Neural cell (in vitro differentiated cells): ENCODE measurements around the gene NDUFB3. TPM values are rescaled to one million over a fixed set of nuclear protein-coding genes. Genes with fewer than 3 reads are reported as not detected.

ENCODE experiments used
- H2AFZ ChIP-seq: fragments of 200-600, 300-800 bp; sonication (generic), shearing (Covaris generic); 2 replicates; pipeline ENCODE4 v1.6.0; 2014; ENCODE audit warnings: low read depth, mild to moderate bottlenecking, antibody characterized with exemption, low read length, moderate library complexity
- H3F3A ChIP-seq: fragments of 200-600 bp; shearing (Covaris generic); 2 replicates; pipeline ENCODE4 v1.6.1; 2016; ENCODE audit warnings: mild to moderate bottlenecking, moderate library complexity, mixed read lengths, antibody characterized with exemption, low read length; ENCODE audit not compliant: insufficient read depth, poor library complexity, severe bottlenecking
- H3K27ac ChIP-seq: fragments of 200-600, 300-800 bp; sonication (generic), shearing (Covaris generic); 2 replicates; pipeline ENCODE4 v1.5.1; 2014; ENCODE audit warnings: mild to moderate bottlenecking, low read length, moderate library complexity
- H3K27me3 ChIP-seq: fragments of 300-800, 200-600 bp; sonication (generic), shearing (Covaris generic); 2 replicates; pipeline ENCODE4 v1.6.0; 2014; ENCODE audit warnings: mild to moderate bottlenecking, low read depth, low read length, moderate library complexity; ENCODE audit not compliant: insufficient read depth
- H3K36me3 ChIP-seq: fragments of 300-800, 200-600 bp; sonication (generic), shearing (Covaris generic); 2 replicates; pipeline ENCODE4 v1.5.1; 2014; ENCODE audit warnings: mild to moderate bottlenecking, antibody characterized with exemption, low read length, moderate library complexity; ENCODE audit not compliant: insufficient read depth
- H3K4me2 ChIP-seq: fragments of 300-800, 200-600 bp; sonication (generic), shearing (Covaris generic); 2 replicates; pipeline ENCODE4 v1.6.0; 2014; ENCODE audit warnings: mild to moderate bottlenecking, low read length
- H3K4me3 ChIP-seq: fragments of 300-800, 200-600 bp; sonication (generic), shearing (Covaris generic); 2 replicates; pipeline ENCODE4 v1.5.1; 2014; ENCODE audit warnings: mild to moderate bottlenecking, low read length, moderate library complexity
- H3K79me2 ChIP-seq: fragments of 200-600 bp; shearing (Covaris generic); replicated peaks from 2 replicates; pipeline ENCODE4 v1.6.0; 2014; ENCODE audit warnings: mild to moderate bottlenecking, low read length, moderate library complexity; ENCODE audit not compliant: insufficient read depth
- H3K9ac ChIP-seq: fragments of 300-800, 200-600 bp; sonication (generic), shearing (Covaris generic); 2 replicates; pipeline ENCODE4 v1.6.1; 2016; ENCODE audit warnings: mild to moderate bottlenecking, low read length, mixed read lengths
- H3K9me2 ChIP-seq: fragments of 200-600 bp; shearing (Covaris generic); 2 replicates; pipeline ENCODE4 v1.6.1; 2016; ENCODE audit warnings: mild to moderate bottlenecking, low read length, mixed read lengths; ENCODE audit not compliant: insufficient read depth
- H3K9me3 ChIP-seq: fragments of 200-600, 300-800 bp; sonication (generic), shearing (Covaris generic); 2 replicates; pipeline ENCODE4 v1.6.1; 2016; ENCODE audit warnings: mild to moderate bottlenecking, mixed run types, low read length, moderate library complexity, mixed read lengths
- H4K20me1 ChIP-seq: fragments of 200-600 bp; shearing (Covaris generic); 2 replicates; pipeline ENCODE4 v1.6.1; 2016; ENCODE audit warnings: mild to moderate bottlenecking, mixed run types; ENCODE audit not compliant: insufficient read depth
- EP300 ChIP-seq: fragments of 450-650 bp; conservative IDR thresholded peaks from 2 replicates; pipeline ENCODE4 v1.6.1; 2014; ENCODE audit warnings: antibody characterized with exemption, mild to moderate bottlenecking, moderate library complexity; ENCODE audit not compliant: poor library complexity, severe bottlenecking
- EZH2 ChIP-seq: fragments of 200-600, 300-800 bp; shearing (Covaris generic), sonication (generic); IDR thresholded peaks from 2 replicates; pipeline ENCODE4 v1.6.1; 2014; ENCODE audit warnings: antibody characterized with exemption, low read length, borderline replicate concordance, mild to moderate bottlenecking; ENCODE audit not compliant: insufficient read depth, poor library complexity, severe bottlenecking
- MXI1 ChIP-seq: fragments of 450-650 bp; conservative IDR thresholded peaks from 2 replicates; pipeline ENCODE4 v1.6.1; 2014; ENCODE audit warnings: antibody characterized with exemption, mild to moderate bottlenecking; ENCODE audit not compliant: poor library complexity, severe bottlenecking
- POLR2AphosphoS5 ChIP-seq: IDR thresholded peaks from 2 replicates; pipeline ENCODE4 v1.6.1; 2012
- RAD21 ChIP-seq: fragments of 450-650 bp; conservative IDR thresholded peaks from 2 replicates; pipeline ENCODE4 v1.6.1; 2014; ENCODE audit warnings: antibody characterized with exemption, mild to moderate bottlenecking, moderate library complexity
- SMC3 ChIP-seq: fragments of 450-650 bp; conservative IDR thresholded peaks from 2 replicates; pipeline ENCODE4 v1.6.1; 2014; ENCODE audit warnings: antibody characterized with exemption, mild to moderate bottlenecking, moderate library complexity; ENCODE audit not compliant: poor library complexity
- TAF1 ChIP-seq: IDR thresholded peaks from 2 replicates; pipeline ENCODE4 v1.6.1; 2012; ENCODE audit warnings: low read depth
- polyA plus RNA-seq: library from polyadenylated mRNA; depleted of rRNA; stranded (reverse); fragments of >200 nt; gene quantifications from 2 replicates; pipeline ENCODE4 v1.2.3, GENCODE V29; 2014
- TF ChIP-seq, protein P1 (sequence below): IDR thresholded peaks from 2 replicates; pipeline ENCODE4 v1.6.1; 2012; ENCODE audit warnings: borderline replicate concordance
- TF ChIP-seq, protein P2 (sequence below): fragments of 450-650 bp; IDR thresholded peaks from 2 replicates; pipeline ENCODE4 v1.5.1; 2014; ENCODE audit warnings: antibody characterized with exemption, mild to moderate bottlenecking, moderate library complexity; ENCODE audit not compliant: poor library complexity, severe bottlenecking

NDUFB3 gene
- polyA plus RNA-seq, 1 donor from 2014 or later = 154 TPM

DNA sequence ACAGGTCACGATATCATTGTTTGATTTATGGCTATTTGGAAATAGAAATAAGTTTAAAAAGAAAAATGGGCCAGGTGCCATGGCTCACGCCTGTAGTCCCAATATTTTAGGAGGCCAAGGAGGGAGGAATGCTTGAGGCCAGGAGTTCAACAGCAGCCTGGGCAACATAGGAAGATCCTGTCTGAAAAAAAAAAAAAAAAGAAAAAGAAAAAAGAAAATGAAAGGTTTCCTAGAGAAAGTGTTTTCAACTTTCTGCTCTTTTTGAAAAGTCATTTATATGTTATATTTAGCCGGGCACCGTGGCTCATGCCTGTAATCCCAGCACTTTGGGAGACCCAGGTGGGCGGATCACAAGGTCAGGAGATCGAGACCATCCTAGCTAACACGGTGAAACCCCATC lies 3.2 kb downstream of the NDUFB3 start:
- TF ChIP-seq SMC3 (no peak), TAF1 (no peak), POLR2AphosphoS5 (no peak), EZH2 (no peak), RAD21 (no peak), EP300 (no peak), MXI1 (no peak)
- TF ChIP-seq, protein P1, sequence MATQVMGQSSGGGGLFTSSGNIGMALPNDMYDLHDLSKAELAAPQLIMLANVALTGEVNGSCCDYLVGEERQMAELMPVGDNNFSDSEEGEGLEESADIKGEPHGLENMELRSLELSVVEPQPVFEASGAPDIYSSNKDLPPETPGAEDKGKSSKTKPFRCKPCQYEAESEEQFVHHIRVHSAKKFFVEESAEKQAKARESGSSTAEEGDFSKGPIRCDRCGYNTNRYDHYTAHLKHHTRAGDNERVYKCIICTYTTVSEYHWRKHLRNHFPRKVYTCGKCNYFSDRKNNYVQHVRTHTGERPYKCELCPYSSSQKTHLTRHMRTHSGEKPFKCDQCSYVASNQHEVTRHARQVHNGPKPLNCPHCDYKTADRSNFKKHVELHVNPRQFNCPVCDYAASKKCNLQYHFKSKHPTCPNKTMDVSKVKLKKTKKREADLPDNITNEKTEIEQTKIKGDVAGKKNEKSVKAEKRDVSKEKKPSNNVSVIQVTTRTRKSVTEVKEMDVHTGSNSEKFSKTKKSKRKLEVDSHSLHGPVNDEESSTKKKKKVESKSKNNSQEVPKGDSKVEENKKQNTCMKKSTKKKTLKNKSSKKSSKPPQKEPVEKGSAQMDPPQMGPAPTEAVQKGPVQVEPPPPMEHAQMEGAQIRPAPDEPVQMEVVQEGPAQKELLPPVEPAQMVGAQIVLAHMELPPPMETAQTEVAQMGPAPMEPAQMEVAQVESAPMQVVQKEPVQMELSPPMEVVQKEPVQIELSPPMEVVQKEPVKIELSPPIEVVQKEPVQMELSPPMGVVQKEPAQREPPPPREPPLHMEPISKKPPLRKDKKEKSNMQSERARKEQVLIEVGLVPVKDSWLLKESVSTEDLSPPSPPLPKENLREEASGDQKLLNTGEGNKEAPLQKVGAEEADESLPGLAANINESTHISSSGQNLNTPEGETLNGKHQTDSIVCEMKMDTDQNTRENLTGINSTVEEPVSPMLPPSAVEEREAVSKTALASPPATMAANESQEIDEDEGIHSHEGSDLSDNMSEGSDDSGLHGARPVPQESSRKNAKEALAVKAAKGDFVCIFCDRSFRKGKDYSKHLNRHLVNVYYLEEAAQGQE = no peak
- TF ChIP-seq, protein P2, sequence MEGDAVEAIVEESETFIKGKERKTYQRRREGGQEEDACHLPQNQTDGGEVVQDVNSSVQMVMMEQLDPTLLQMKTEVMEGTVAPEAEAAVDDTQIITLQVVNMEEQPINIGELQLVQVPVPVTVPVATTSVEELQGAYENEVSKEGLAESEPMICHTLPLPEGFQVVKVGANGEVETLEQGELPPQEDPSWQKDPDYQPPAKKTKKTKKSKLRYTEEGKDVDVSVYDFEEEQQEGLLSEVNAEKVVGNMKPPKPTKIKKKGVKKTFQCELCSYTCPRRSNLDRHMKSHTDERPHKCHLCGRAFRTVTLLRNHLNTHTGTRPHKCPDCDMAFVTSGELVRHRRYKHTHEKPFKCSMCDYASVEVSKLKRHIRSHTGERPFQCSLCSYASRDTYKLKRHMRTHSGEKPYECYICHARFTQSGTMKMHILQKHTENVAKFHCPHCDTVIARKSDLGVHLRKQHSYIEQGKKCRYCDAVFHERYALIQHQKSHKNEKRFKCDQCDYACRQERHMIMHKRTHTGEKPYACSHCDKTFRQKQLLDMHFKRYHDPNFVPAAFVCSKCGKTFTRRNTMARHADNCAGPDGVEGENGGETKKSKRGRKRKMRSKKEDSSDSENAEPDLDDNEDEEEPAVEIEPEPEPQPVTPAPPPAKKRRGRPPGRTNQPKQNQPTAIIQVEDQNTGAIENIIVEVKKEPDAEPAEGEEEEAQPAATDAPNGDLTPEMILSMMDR = no peak
- Histone ChIP-seq H3K79me2 (peaks cover 27% of the 10 kb centered on the region), H3K27ac (no peak overlapping the region), H3K4me3 (no peak overlapping the region), H3K36me3 (no peaks in the 10 kb centered on the region), H4K20me1 (no peaks in the 10 kb centered on the region), H3K9me2 (no peaks in the 10 kb centered on the region), H3K9ac (no peak overlapping the region), H2AFZ (no peak overlapping the region), H3K9me3 (no peaks in the 10 kb centered on the region), H3F3A (peaks cover 3% of the 10 kb centered on the region), H3K4me2 (no peak overlapping the region), H3K27me3 (no peaks in the 10 kb centered on the region)

DNA sequence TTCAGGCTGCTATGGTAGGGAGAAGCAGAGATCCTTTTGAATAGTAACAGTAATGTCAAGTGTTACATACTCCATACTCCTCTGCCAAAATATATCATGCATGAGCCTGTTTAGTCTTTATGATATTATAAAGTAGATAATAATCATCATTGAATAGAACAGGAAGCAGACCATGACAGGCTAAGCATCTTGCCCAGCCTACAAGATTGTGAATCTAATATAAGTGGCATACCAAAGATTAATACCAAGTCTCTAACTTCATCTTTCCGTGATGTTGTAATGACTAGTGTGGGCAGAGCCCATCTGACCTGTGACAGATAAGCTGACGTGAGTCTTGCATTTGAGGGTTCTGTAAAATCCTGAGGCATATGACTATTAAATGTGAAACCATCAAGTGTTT lies 13.1 kb downstream of the NDUFB3 start:
- Histone ChIP-seq H3F3A (no peaks in the 10 kb centered on the region), H3K9me2 (no peaks in the 10 kb centered on the region), H3K9ac (no peak overlapping the region), H4K20me1 (no peaks in the 10 kb centered on the region), H3K36me3 (no peaks in the 10 kb centered on the region), H3K4me2 (no peak overlapping the region), H3K27ac (no peak overlapping the region), H3K4me3 (no peak overlapping the region), H2AFZ (no peak overlapping the region), H3K79me2 (no peaks in the 10 kb centered on the region), H3K9me3 (no peaks in the 10 kb centered on the region), H3K27me3 (no peaks in the 10 kb centered on the region)
- TF ChIP-seq EZH2 (no peak), EP300 (no peak), MXI1 (no peak), POLR2AphosphoS5 (no peak), RAD21 (no peak), SMC3 (no peak), TAF1 (no peak)
- TF ChIP-seq, protein P2 = no peak
- TF ChIP-seq, protein P1 = no peak
